GM12878 (cell line): ENCODE results near the gene GSG1. TPM values are rescaled to one million over a fixed set of nuclear protein-coding genes. Genes with fewer than 3 reads are reported as not detected.

Experiments
- ATAC-seq: fragments of 200-7000 bp; cut with Tn5 transposase; 3 replicates; pipeline ENCODE4 v1.9.1; 2020; ENCODE audit warnings: mild to moderate bottlenecking, moderate library complexity
- BruUV-seq: library from RNA; stranded (reverse); fragments of 400-500 nt; replicated peaks from 2 replicates; lab custom pipeline; 2021; lab: Mats Ljungman, UMichigan
- CTCF ChIA-PET: fragments of 300-600 bp; sonication (Branson Sonifier 250); formaldehyde crosslinking; extraction: SDS; loops from one replicate; lab custom pipeline; 2021; ENCODE audit warnings: inconsistent platforms; lab: Yijun Ruan, JAX
- POLR2A ChIA-PET: fragments of 350-600 bp; formaldehyde crosslinking; extraction: SDS; loops from one replicate; lab custom pipeline; 2021; ENCODE audit warnings: inconsistent platforms; lab: Charles Lee
- RAD21 ChIA-PET: fragments of 300-600 bp; sonication (Branson Sonifier 250); formaldehyde crosslinking; loops from one replicate; lab custom pipeline; 2023; ENCODE audit warnings: antibody characterized with exemption; ENCODE audit not compliant: unreplicated experiment; lab: Charles Lee
- SMC1A ChIA-PET: fragments of 300-600 bp; sonication (Branson Sonifier 250); formaldehyde crosslinking; loops from one replicate; lab custom pipeline; 2023; ENCODE audit not compliant: unreplicated experiment, uncharacterized antibody; lab: Charles Lee
- DNase-seq: peaks from one replicate; pipeline ENCODE4 v3.0.0-alpha.2; 2011; ENCODE audit warnings: low read depth, low spot score
- FAIRE-seq: peaks from 3 replicates; lab custom pipeline; 2011; peaks lifted over from hg19 to GRCh38; lab: Jason Lieb, UNC
- H2AFZ ChIP-seq: 2 replicates; pipeline ENCODE4 v1.6.0; 2011; ENCODE audit warnings: low read depth, low read length, control low read depth; ENCODE audit not compliant: control insufficient read depth
- H3K27ac ChIP-seq: 2 replicates; pipeline ENCODE4 v1.5.1; 2011; ENCODE audit warnings: control low read depth; ENCODE audit not compliant: control insufficient read depth, insufficient read depth
- H3K27me3 ChIP-seq, 2 experiments: replicated peaks in 1 of 2; 2 replicates each; pipeline versions ENCODE4 v1.6.0 to v1.6.1; 2011; ENCODE audit warnings: low read length in 1 of 2; ENCODE audit not compliant: control insufficient read depth in 2 of 2, insufficient read depth in 2 of 2
- H3K36me3 ChIP-seq, 2 experiments: 2 replicates each; pipeline ENCODE4 v1.5.1; 2011; ENCODE audit warnings: low read length in 1 of 2; ENCODE audit not compliant: control insufficient read depth in 2 of 2, insufficient read depth in 2 of 2
- H3K4me1 ChIP-seq: 2 replicates; pipeline ENCODE4 v1.6.1; 2011; ENCODE audit warnings: mild to moderate bottlenecking, low read length, moderate library complexity, mixed read lengths; ENCODE audit not compliant: control insufficient read depth, insufficient read depth
- H3K4me2 ChIP-seq: 2 replicates; pipeline ENCODE4 v1.6.0; 2011; ENCODE audit warnings: control low read depth; ENCODE audit not compliant: control insufficient read depth, insufficient read depth
- H3K4me3 ChIP-seq: fragments of 200-600 bp; sonication (generic); 2 replicates; pipeline ENCODE4 v1.5.1; 2016
- H3K79me2 ChIP-seq: 2 replicates; pipeline ENCODE4 v1.6.0; 2011; ENCODE audit warnings: low read length; ENCODE audit not compliant: control insufficient read depth, insufficient read depth
- H3K9ac ChIP-seq: 2 replicates; pipeline ENCODE4 v1.8.0; 2011; ENCODE audit warnings: low read length, control low read depth, mixed read lengths; ENCODE audit not compliant: control insufficient read depth, insufficient read depth
- H3K9me3 ChIP-seq: replicated peaks from 3 replicates; pipeline ENCODE4 v1.5.1; 2011; ENCODE audit warnings: mild to moderate bottlenecking, low read length; ENCODE audit not compliant: control insufficient read depth, insufficient read depth
- H4K20me1 ChIP-seq: 2 replicates; pipeline ENCODE4 v1.6.0; 2011; ENCODE audit not compliant: control insufficient read depth, insufficient read depth
- BMI1 ChIP-seq: fragments of 450-650 bp; IDR thresholded peaks from 2 replicates; pipeline ENCODE4 v1.6.1; 2016; ENCODE audit warnings: mild to moderate bottlenecking, moderate library complexity, borderline replicate concordance
- CBX5 ChIP-seq: sonication (generic); IDR thresholded peaks from 2 replicates; pipeline ENCODE4 v1.6.1; 2016; ENCODE audit warnings: low read depth, moderate library complexity, mild to moderate bottlenecking, inconsistent platforms
- CHD4 ChIP-seq: fragments of 200-600 bp; sonication (generic); IDR thresholded peaks from 2 replicates; pipeline ENCODE4 v1.6.1; 2016; ENCODE audit warnings: mild to moderate bottlenecking
- E4F1 ChIP-seq: fragments of 450-650 bp; IDR thresholded peaks from 2 replicates; pipeline ENCODE4 v1.6.1; 2018; ENCODE audit warnings: borderline replicate concordance, mild to moderate bottlenecking; ENCODE audit not compliant: partially characterized antibody
- EGR1 ChIP-seq, 2 experiments: IDR thresholded peaks; 1 replicate in 1 of 2; 2 replicates in 1 of 2; pipeline ENCODE4 v1.6.1; 2011 to 2012; ENCODE audit warnings: low read depth in 2 of 2, low read length in 2 of 2, borderline replicate concordance in 1 of 2, mild to moderate bottlenecking in 1 of 2, moderate library complexity in 1 of 2
- LARP7 ChIP-seq: fragments of 450-650 bp; IDR thresholded peaks from 2 replicates; pipeline ENCODE4 v1.6.1; 2017; ENCODE audit warnings: mild to moderate bottlenecking
- MYC ChIP-seq: IDR thresholded peaks from 2 replicates; pipeline ENCODE4 v1.6.1; 2011; ENCODE audit warnings: mild to moderate bottlenecking, low read length, moderate library complexity, inconsistent platforms; ENCODE audit not compliant: insufficient read depth, insufficient replicate concordance, insufficient read length, severe bottlenecking
- NFXL1 ChIP-seq: fragments of 450-650 bp; IDR thresholded peaks from 2 replicates; pipeline ENCODE4 v1.6.1; 2017; ENCODE audit warnings: antibody characterized with exemption, mild to moderate bottlenecking, borderline replicate concordance
- PAX5 ChIP-seq: IDR thresholded peaks from 2 replicates; pipeline ENCODE4 v1.6.1; 2011; ENCODE audit warnings: low read depth, low read length, borderline replicate concordance
- RFX5 ChIP-seq: IDR thresholded peaks from 2 replicates; pipeline ENCODE4 v1.6.1; 2011; ENCODE audit warnings: low read depth, low read length, improper control_type of control experiment
- SREBF2 ChIP-seq: IDR thresholded peaks from 2 replicates; pipeline ENCODE4 v1.6.1; 2012; ENCODE audit warnings: mild to moderate bottlenecking, low read length
- SRF ChIP-seq, 2 experiments: IDR thresholded peaks; 2 replicates each; pipeline ENCODE4 v1.6.1; 2011; ENCODE audit warnings: low read depth in 2 of 2, low read length in 2 of 2, mild to moderate bottlenecking in 1 of 2, moderate library complexity in 1 of 2
- SUPT20H ChIP-seq: IDR thresholded peaks from 2 replicates; pipeline ENCODE4 v1.6.1; 2011; ENCODE audit warnings: low read depth, mild to moderate bottlenecking, low read length, moderate library complexity, borderline replicate concordance; ENCODE audit not compliant: control insufficient read depth
- YBX1 ChIP-seq: fragments of 450-650 bp; IDR thresholded peaks from 2 replicates; pipeline ENCODE4 v1.6.1; 2016; ENCODE audit warnings: antibody characterized with exemption
- ZNF217 ChIP-seq: fragments of 450-650 bp; IDR thresholded peaks from 2 replicates; pipeline ENCODE4 v1.6.1; 2017; ENCODE audit warnings: antibody characterized with exemption, mild to moderate bottlenecking
- ZZZ3 ChIP-seq: IDR thresholded peaks from 2 replicates; pipeline ENCODE4 v1.6.1; 2011; ENCODE audit warnings: low read depth; ENCODE audit not compliant: control insufficient read depth, insufficient read length
- WGBS: methylation state at CpG from one replicate; pipeline ENCODE4 v1.1.6; 2016; ENCODE audit warnings: low lambda C conversion rate; ENCODE audit not compliant: insufficient replicate concordance, insufficient coverage; ENCODE audit errors: missing lambda C conversion rate; 5-methylcytosine and 5-hydroxymethylcytosine counted together
- in situ Hi-C: fragments of 300-500 bp; cut with MboI; formaldehyde crosslinking; loops from 9 replicates; pipeline ENCODE4 v1.14.3; 2018; ENCODE audit warnings: mixed read lengths
- intact Hi-C: fragments of 100-400 bp; cut with micrococcal nuclease; formaldehyde crosslinking; loops from one replicate; pipeline ENCODE4 v1.14.2; 2022; ENCODE audit not compliant: unreplicated experiment
- polyA plus RNA-seq, 11 experiments: library from polyadenylated mRNA; depleted of rRNA in 4 of 11; unstranded in 6 of 11; stranded (reverse) in 5 of 11; fragments of >200 nt; fragmentation: Nextera tagmentation in 4 of 11; fragmentation: Illumina TruSeq in 1 of 11; extraction: Ambion mirVana in 4 of 11; extraction: Trizol in 1 of 11; gene quantifications; 1 replicate in 1 of 11; 2 replicates in 10 of 11; pipeline versions ENCODE4 v1.2.1 to v1.2.3, GENCODE V29; 2011 to 2016; ENCODE audit warnings: inconsistent platforms in 2 of 11, missing spikeins in 2 of 11, low read depth in 1 of 11
- total RNA-seq, 4 experiments: library from RNA; depleted of rRNA in 3 of 4; stranded (reverse); fragments of >200 nt in 3 of 4; fragmentation: Illumina TruSeq in 1 of 4; extraction: Trizol in 1 of 4; gene quantifications; 2 replicates each; pipeline versions ENCODE4 v1.2.1 to v1.2.3, GENCODE V29; 2013 to 2021
- TF ChIP-seq, protein P1 (sequence below): fragments of 450-650 bp; formaldehyde crosslinking; IDR thresholded peaks from 2 replicates; pipeline ENCODE4 v1.4.0; 2022; ENCODE audit warnings: mild to moderate bottlenecking, moderate library complexity

Gene GSG1
- total and polyA plus RNA-seq, 10 of the 15 experiments (the other 5 are each of a cell fraction or from before 2014, with no cell fraction given) = not detected

GRCh38 chr12:13088496-13088895, 15.0 kb downstream of the GSG1 start:
- ChIA-PET CTCF (no interaction called here), RAD21 (no interaction called here), SMC1A (interaction anchor here (1.2 kb wide), 1 partner anchor 22 kb away, joined by 3 read pairs; no protein-coding TSS in a partner anchor)
- no peaks in the 10 kb centered on the region for H3K36me3 ChIP-seq
- H3K4me3 ChIP-seq = no peak overlapping the region
- FAIRE-seq = no peak
- H3K9me3 ChIP-seq = no peaks in the 10 kb centered on the region; the same call in 2 of the 3 replicates
- H3K27ac ChIP-seq = no peak overlapping the region
- no peak overlapping the region for H3K9ac ChIP-seq
- DNase-seq = no peak
- intact Hi-C loops = no loop called here
- TF ChIP-seq RFX5 (no peak), YBX1 (no peak), BMI1 (no peak), SREBF2 (no peak), EGR1 (IDR thresholded peaks at IDR 0.05; ENCODE audit: borderline replicate concordance in 1 of 2, low read depth in 2 of 2, low read length in 2 of 2) (no peak), E4F1 (no peak), SUPT20H (no peak), ZNF217 (no peak), LARP7 (no peak), PAX5 (no peak), MYC (no peak), CHD4 (no peak), CBX5 (no peak), NFXL1 (no peak), SRF (IDR thresholded peaks at IDR 0.05; ENCODE audit: low read depth in 2 of 2, low read length in 2 of 2) (no peak), ZZZ3 (no peak)
- TF ChIP-seq, protein P1, sequence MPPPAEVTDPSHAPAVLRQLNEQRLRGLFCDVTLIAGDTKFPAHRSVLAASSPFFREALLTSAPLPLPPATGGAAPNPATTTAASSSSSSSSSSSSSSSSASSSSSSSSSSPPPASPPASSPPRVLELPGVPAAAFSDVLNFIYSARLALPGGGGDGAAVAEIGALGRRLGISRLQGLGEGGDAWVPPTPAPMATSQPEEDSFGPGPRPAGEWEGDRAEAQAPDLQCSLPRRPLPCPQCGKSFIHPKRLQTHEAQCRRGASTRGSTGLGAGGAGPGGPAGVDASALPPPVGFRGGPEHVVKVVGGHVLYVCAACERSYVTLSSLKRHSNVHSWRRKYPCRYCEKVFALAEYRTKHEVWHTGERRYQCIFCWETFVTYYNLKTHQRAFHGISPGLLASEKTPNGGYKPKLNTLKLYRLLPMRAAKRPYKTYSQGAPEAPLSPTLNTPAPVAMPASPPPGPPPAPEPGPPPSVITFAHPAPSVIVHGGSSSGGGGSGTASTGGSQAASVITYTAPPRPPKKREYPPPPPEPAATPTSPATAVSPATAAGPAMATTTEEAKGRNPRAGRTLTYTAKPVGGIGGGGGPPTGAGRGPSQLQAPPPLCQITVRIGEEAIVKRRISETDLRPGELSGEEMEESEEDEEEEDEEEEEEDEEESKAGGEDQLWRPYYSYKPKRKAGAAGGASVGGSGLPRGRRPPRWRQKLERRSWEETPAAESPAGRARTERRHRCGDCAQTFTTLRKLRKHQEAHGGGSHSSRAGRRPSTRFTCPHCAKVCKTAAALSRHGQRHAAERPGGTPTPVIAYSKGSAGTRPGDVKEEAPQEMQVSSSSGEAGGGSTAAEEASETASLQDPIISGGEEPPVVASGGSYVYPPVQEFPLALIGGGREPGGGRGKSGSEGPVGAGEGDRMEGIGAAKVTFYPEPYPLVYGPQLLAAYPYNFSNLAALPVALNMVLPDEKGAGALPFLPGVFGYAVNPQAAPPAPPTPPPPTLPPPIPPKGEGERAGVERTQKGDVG (CRISPR knock-in tag) = no peak
- TF ChIP-seq, all 136 proteins: peak for 0
- no peak overlapping the region for H3K4me2 ChIP-seq
- no peak for ATAC-seq
- peaks cover 13% of the 10 kb centered on the region for H3K4me1 ChIP-seq
- WGBS = 44% methylated on average over 4 of the region's 4 CpGs
- no peaks in the 10 kb centered on the region for H3K79me2 ChIP-seq
- no peaks in the 10 kb centered on the region for H4K20me1 ChIP-seq
- H3K27me3 ChIP-seq = no peaks in the 10 kb centered on the region; a peak in 1 of 4 replicates
- BruUV-seq = no TSS peak
- in situ Hi-C loops = no loop called here
- no peak overlapping the region for H2AFZ ChIP-seq
- POLR2A ChIA-PET = no interaction called here
